NCI-H187 treated with DMSO at 0.1 percent for 48 hours (cell line): ENCODE data around the gene HUWE1.
A peak's percentile ranks its signal among the peaks of the same experiment; 100 is the strongest.

Source experiments
- DNase-seq: peaks from one replicate; lab custom pipeline; 2025; lab: John Stamatoyannopoulos, UW

The HUWE1 gene

GRCh38 chrX:53684415-53685192 is 1.9 kb downstream of the HUWE1 start:
- no peak for DNase-seq

GRCh38 chrX:53683556-53684414 is 2.7 kb downstream of the HUWE1 start:
- DNase-seq = peak; percentile 91

GRCh38 chrX:53682885-53683555 is 3.5 kb downstream of the HUWE1 start:
- DNase-seq = no peak

GRCh38 chrX:53681661-53682060 is 4.9 kb downstream of the HUWE1 start:
- DNase-seq = no peak

- no peak for DNase-seq
Measured at GRCh38 chrX:53678667-53679066, 7.9 kb downstream of the HUWE1 start.

GRCh38 chrX:53677286-53677685 is 9.2 kb downstream of the HUWE1 start:
- no peak for DNase-seq

- no peak for DNase-seq
Measured at GRCh38 chrX:53674581-53674980, 11.9 kb downstream of the HUWE1 start.

GRCh38 chrX:53669258-53669657 is 17.3 kb downstream of the HUWE1 start:
- no peak for DNase-seq

- DNase-seq = no peak
Measured at GRCh38 chrX:53666171-53666570, 20.3 kb downstream of the HUWE1 start.

GRCh38 chrX:53660004-53660403 is 26.5 kb downstream of the HUWE1 start:
- DNase-seq = no peak

GRCh38 chrX:53659039-53659438 is 27.5 kb downstream of the HUWE1 start:
- DNase-seq = no peak

GRCh38 chrX:53656845-53657244 is 29.7 kb downstream of the HUWE1 start:
- no peak for DNase-seq

GRCh38 chrX:53654376-53654775 is 32.1 kb downstream of the HUWE1 start:
- DNase-seq = no peak

GRCh38 chrX:53644751-53645150 is 41.8 kb downstream of the HUWE1 start:
- DNase-seq = no peak

- no peak for DNase-seq
Measured at GRCh38 chrX:53642337-53642736, 44.2 kb downstream of the HUWE1 start.

- DNase-seq = no peak
Measured at GRCh38 chrX:53639257-53639656, 47.3 kb downstream of the HUWE1 start.

- DNase-seq = no peak
Measured at GRCh38 chrX:53637479-53637878, 49.0 kb downstream of the HUWE1 start.

GRCh38 chrX:53631156-53631555 is 55.4 kb downstream of the HUWE1 start:
- no peak for DNase-seq

GRCh38 chrX:53630261-53630660 is 56.3 kb downstream of the HUWE1 start:
- DNase-seq = no peak

- no peak for DNase-seq
Measured at GRCh38 chrX:53622431-53622830, 64.1 kb downstream of the HUWE1 start.

- DNase-seq = no peak
Measured at GRCh38 chrX:53621418-53621986, 65.0 kb downstream of the HUWE1 start.

GRCh38 chrX:53616946-53617345 is 69.6 kb downstream of the HUWE1 start:
- no peak for DNase-seq
